ENCODE results near the gene SRP9. TPM values are rescaled to one million over a fixed set of nuclear protein-coding genes. Genes with fewer than 3 reads are reported as not detected.

The SRP9 gene
- total RNA-seq, 4 donors from 2014 or later = 115 to 229 (median 175) TPM

DNA sequence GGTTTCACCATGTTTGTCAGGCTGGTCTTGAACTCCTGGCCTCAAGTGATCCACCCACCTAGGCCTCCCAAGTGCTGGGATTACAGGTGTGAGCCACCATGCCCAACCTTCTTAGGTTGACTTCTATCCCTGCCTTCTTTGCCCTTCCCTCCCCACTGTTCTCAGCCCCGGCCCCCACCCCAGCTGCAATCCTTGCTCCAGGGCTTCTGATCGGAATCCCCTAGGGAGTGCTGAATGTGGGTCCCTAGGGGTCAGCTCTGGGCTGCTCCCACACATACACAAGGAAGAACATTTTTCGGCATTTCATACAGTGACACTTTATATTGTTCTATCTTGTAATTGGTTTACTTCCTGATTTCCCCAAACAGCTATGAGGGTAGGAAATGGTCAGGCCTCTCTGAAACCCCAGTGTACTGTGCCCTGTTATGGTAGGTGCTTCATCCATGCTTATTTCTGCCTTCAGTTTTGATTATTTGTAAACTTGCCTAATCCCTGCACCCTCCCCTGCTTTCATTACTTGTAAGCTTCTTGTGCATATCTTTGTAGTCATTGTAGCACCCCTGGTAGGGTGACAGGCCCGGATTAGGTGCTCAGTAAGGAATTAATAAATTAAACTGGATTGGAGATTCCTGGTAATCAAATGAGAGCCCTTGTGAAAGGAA lies 5.8 kb upstream of the SRP9 start:
- intact Hi-C loops (cut with DNase I) = loop anchor here (5.0 to 10.0 kb wide), 4 partner anchors 73 to 294 kb away; partner anchors contain the start of gene ENAH
- 51 to 65% methylated on average over 4 of the region's 4 CpGs for WGBS, 2 donors
- H3K36me3 ChIP-seq = no peaks in the 10 kb centered on the region
- peak overlapping the region; percentile 54 to 77 (median 66) for H3K27ac ChIP-seq
- no peaks in the 10 kb centered on the region for H3K9me3 ChIP-seq
- no peak for TF ChIP-seq CTCF (IDR thresholded peaks at IDR 0.05)
- no peak for TF ChIP-seq POLR2A (IDR thresholded peaks at IDR 0.05)
- H3K4me1 ChIP-seq = peaks cover 24 to 68% (median 41%) of the 10 kb centered on the region in 3 donors
- DNase-seq = no peak
- H3K27me3 ChIP-seq = no peaks in the 10 kb centered on the region
- H3K4me3 ChIP-seq = no peak overlapping the region

DNA sequence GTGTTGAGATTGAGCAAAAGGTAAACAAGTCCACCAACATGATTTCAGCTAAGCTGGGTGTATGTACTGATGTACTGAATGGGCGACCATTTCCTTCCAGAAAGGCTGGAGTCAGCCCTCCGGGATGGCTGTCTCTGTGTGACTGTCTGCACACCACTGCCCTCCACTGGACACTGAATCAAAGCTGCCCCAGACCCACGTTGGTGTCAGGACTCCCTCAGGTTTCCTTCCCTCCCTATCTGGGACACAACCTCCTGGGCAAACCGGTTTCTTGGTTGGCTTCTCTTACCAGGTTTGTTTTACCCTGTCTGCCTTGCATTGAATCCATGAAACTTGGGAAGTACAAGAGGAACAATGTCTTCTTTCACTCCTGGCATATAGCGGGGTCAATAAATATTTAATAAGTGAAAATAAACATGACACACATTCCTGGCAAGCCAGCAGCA lies 5.3 kb upstream of the SRP9 start:
- Histone ChIP-seq H3K4me3 (no peak overlapping the region), H3K27ac (peak overlapping the region; percentile 54 to 77 (median 66)), H3K4me1 (peaks cover 24 to 68% (median 39%) of the 10 kb centered on the region in 3 donors), H3K9me3 (no peaks in the 10 kb centered on the region), H3K27me3 (no peaks in the 10 kb centered on the region), H3K36me3 (no peaks in the 10 kb centered on the region)
- peak; percentile 28 to 90 (median 75) for TF ChIP-seq CTCF (IDR thresholded peaks at IDR 0.05)
- TF ChIP-seq POLR2A (IDR thresholded peaks at IDR 0.05) = no peak
- no peak for DNase-seq
- intact Hi-C loops (cut with DNase I) = loop anchor here (5.0 to 10.0 kb wide), 4 partner anchors 72 to 295 kb away; partner anchors contain the start of gene ENAH
- WGBS, 2 donors = 9 to 16% methylated on average over 5 of the region's 5 CpGs

- Histone ChIP-seq H3K4me3 (no peak overlapping the region), H3K4me1 (peaks cover 19 to 63% (median 34%) of the 10 kb centered on the region in 3 donors), H3K27ac (peak overlapping the region; percentile 54 to 77 (median 66)), H3K36me3 (no peaks in the 10 kb centered on the region), H3K9me3 (no peaks in the 10 kb centered on the region), H3K27me3 (no peaks in the 10 kb centered on the region)
- TF ChIP-seq POLR2A (IDR thresholded peaks at IDR 0.05) (no peak), CTCF (IDR thresholded peaks at IDR 0.05) (peak in 1 of 6 experiments; percentile 2)
- no peak for DNase-seq
- WGBS, 2 donors = 34 to 43% methylated on average over 4 of the region's 4 CpGs
- intact Hi-C loops (cut with DNase I) = loop anchor here (5.0 to 10.0 kb wide), 4 partner anchors 72 to 296 kb away; partner anchors contain the start of gene ENAH
These were observed 4.8 kb upstream of the SRP9 start for GRCh38 chr1:225772848-225773247.

DNA sequence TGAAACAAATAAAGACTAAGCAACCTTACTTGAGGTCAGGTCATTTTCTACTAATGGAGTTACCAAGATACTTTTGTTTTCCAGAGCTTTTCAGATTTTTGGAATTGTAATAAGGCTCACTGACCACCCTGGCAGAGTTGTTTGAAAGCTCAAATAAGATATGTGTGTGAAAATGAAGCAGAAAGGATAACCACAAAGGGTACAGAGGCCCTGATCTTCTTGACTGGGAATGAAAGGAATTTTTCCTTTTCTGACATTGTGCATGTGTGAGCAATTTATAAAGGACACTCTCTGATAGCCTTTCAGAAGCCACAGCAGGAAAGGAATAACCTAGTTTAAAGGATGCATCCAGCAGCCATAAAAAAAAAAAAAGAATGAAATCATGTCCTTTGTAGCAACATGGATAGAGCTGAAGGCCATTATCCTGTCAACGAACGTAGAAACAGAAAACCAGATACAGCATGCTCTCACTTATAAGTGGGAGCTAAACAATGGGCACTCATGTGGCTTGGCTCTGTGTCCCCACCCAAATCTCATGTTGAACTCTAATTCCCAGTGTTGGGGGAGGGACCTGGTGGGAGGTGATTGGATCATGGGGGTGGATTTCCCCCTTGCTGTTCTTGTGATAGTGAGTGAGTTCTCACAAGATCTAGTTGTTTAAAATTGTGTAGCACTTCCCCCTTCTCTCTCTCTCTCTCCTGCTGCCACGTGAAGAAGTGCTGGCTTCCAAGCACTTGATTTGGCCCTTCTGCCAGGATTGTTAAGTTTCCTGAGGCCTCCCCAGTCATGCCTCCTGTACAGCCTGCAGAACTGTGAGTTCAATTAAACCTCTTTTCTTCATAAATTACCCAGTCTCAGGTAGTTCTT lies 3.1 kb upstream of the SRP9 start:
- H3K27ac ChIP-seq = peak overlapping the region in 1 of 4 donors; percentile 66
- 54 to 60% methylated on average over 3 of the region's 3 CpGs for WGBS, 2 donors

More for the DNA sequence above, 3.1 kb upstream of the SRP9 start:
- no peak overlapping the region for H3K4me3 ChIP-seq
- peaks cover 18 to 58% (median 27%) of the 10 kb centered on the region in 3 donors for H3K4me1 ChIP-seq
- intact Hi-C loops (cut with DNase I) = loop anchor here (5.0 to 10.0 kb wide), 4 partner anchors 70 to 297 kb away; partner anchors contain the start of gene ENAH
- no peak for TF ChIP-seq CTCF (IDR thresholded peaks at IDR 0.05)
- TF ChIP-seq POLR2A (IDR thresholded peaks at IDR 0.05) = no peak
- H3K36me3 ChIP-seq = no peaks in the 10 kb centered on the region
- no peaks in the 10 kb centered on the region for H3K27me3 ChIP-seq
- no peaks in the 10 kb centered on the region for H3K9me3 ChIP-seq
- no peak for DNase-seq
